ENCODE measurements around the gene MCTP1.

MCTP1 gene

DNA sequence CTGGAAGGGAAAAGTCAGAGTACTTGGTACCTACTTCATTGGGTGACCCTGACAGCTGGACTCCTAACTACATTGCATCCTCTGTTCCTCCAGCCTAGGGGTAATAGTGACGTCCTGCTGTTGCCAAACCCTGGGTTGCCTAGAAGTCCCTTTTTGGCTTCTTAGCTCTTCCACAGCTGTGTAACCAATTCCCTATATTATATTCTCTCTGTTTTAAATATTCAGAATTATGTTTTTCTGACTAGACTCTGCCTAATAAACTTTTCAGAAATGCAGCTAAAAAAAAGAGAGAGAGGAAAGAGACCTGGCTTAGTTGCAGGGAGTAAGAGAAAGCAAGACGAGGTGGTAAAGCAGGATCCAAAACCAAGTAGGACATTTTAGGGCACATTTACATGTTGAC is 28.4 kb downstream of the MCTP1 start:
- no peak for DNase-seq
- Histone ChIP-seq H3K36me3 (ENCODE audit: control insufficient read depth, insufficient read depth, low read length) (no peaks in the 10 kb centered on the region), H3K4me3 (ENCODE audit: insufficient read depth, low read depth, low read length, poor library complexity, severe bottlenecking) (no peak overlapping the region), H3K4me1 (ENCODE audit: control insufficient read depth, insufficient read depth, low read length, poor library complexity, severe bottlenecking) (no peaks in the 10 kb centered on the region), H3K9me3 (ENCODE audit: control insufficient read depth, low read length) (no peaks in the 10 kb centered on the region), H3K27me3 (replicated peaks; ENCODE audit: control insufficient read depth, insufficient read depth, low read length, poor library complexity, severe bottlenecking) (no peaks in the 10 kb centered on the region), H3K27ac (ENCODE audit: insufficient read depth, low read length, poor library complexity, severe bottlenecking) (no peak overlapping the region)

DNA sequence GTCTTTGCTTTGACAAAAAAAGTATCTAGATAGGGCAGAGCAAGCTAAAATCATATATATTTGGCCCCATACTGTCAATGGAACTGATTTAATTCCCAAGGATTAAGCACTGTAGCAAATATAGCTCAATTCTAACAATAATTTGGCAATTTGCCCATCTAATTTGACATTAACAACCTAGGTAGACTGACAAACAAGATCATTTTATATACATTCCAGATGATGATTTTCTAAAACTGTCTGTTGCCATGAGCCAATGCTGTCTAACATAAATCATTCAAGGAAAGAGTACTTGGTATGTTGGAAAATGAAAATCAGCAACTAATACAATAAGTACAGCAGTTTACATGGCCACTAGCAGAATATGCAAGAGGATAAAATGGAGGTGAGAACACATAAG is 32.1 kb downstream of the MCTP1 start:
- Histone ChIP-seq H3K36me3 (ENCODE audit: control insufficient read depth, insufficient read depth, low read length) (no peaks in the 10 kb centered on the region), H3K4me3 (ENCODE audit: insufficient read depth, low read depth, low read length, poor library complexity, severe bottlenecking) (no peak overlapping the region), H3K27me3 (replicated peaks; ENCODE audit: control insufficient read depth, insufficient read depth, low read length, poor library complexity, severe bottlenecking) (no peaks in the 10 kb centered on the region), H3K4me1 (ENCODE audit: control insufficient read depth, insufficient read depth, low read length, poor library complexity, severe bottlenecking) (no peaks in the 10 kb centered on the region), H3K9me3 (ENCODE audit: control insufficient read depth, low read length) (no peaks in the 10 kb centered on the region), H3K27ac (ENCODE audit: insufficient read depth, low read length, poor library complexity, severe bottlenecking) (no peak overlapping the region)
- DNase-seq, result no peak

DNA sequence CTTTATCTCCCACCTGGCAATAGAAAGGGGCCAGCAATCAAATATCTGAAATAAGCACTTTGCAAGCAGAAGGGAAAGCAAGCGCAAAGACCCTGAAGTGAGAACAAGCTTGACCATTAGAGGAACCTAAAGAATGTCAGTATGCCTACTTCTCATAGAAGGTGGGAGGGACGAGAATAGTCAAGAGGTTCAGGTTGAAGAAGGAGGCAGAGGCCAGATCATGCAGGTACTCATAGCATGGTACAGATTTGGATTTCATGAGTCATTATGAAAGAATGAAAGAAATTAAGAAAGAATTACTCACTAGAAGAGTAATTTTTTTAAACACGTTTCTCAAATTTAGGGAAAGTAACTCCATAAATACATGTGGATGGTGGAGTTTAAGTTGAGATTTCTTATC is 33.7 kb downstream of the MCTP1 start:
- H3K9me3 ChIP-seq (ENCODE audit: control insufficient read depth, low read length), result no peaks in the 10 kb centered on the region

DNA sequence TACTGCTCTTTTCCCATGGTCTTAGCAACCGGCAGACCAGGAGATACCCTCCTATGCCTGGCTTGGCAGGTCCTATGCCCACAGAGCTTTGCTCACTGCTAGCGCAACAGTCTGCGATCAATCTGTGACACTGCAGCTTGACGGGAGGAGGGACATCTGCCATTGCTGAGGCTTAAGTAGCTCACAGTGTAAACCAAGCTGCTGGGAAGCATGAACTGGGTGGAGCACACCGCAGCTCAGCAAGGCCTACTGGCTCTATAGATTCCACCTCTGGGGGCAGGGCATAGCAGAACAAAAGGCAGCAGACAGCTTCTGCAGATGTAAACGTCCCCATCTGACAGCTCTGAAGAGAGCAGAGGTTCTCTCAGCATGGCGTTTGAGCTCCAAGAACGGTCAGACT is 40.4 kb downstream of the MCTP1 start:
- H3K4me3 ChIP-seq (ENCODE audit: insufficient read depth, low read depth, low read length, poor library complexity, severe bottlenecking), result no peak overlapping the region

More for the DNA sequence above, 33.7 kb downstream of the MCTP1 start:
- no peaks in the 10 kb centered on the region for H3K27me3 ChIP-seq (replicated peaks; ENCODE audit: control insufficient read depth, insufficient read depth, low read length, poor library complexity, severe bottlenecking)
- H3K36me3 ChIP-seq (ENCODE audit: control insufficient read depth, insufficient read depth, low read length), result no peaks in the 10 kb centered on the region
- no peak overlapping the region for H3K27ac ChIP-seq (ENCODE audit: insufficient read depth, low read length, poor library complexity, severe bottlenecking)
- H3K4me3 ChIP-seq (ENCODE audit: insufficient read depth, low read depth, low read length, poor library complexity, severe bottlenecking), result no peak overlapping the region
- no peaks in the 10 kb centered on the region for H3K4me1 ChIP-seq (ENCODE audit: control insufficient read depth, insufficient read depth, low read length, poor library complexity, severe bottlenecking)
- no peak for DNase-seq

DNA sequence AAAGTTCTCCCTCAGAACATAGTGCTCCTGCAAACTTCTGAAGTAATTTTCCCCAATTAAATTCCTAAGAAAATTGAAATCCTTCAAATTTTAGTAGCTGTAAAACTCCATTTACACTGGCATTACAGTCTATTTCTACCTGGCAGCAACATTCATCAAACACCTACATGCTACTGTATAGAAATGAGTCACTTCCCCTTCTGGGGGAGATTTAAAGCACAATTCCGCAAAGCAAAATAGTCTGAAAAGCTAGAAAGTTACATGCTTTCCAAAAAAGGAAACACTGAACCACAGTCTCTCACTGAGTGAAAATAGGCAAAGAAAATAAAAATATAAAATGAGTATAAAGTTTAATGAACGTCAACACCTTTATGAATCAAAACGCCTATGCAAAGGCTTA is 43.3 kb downstream of the MCTP1 start:
- no peak for DNase-seq
- no peaks in the 10 kb centered on the region for H3K27me3 ChIP-seq (replicated peaks; ENCODE audit: control insufficient read depth, insufficient read depth, low read length, poor library complexity, severe bottlenecking)

More for the DNA sequence above, 40.4 kb downstream of the MCTP1 start:
- H3K27ac ChIP-seq (ENCODE audit: insufficient read depth, low read length, poor library complexity, severe bottlenecking), result no peak overlapping the region
- H3K4me1 ChIP-seq (ENCODE audit: control insufficient read depth, insufficient read depth, low read length, poor library complexity, severe bottlenecking), result no peaks in the 10 kb centered on the region
- H3K27me3 ChIP-seq (replicated peaks; ENCODE audit: control insufficient read depth, insufficient read depth, low read length, poor library complexity, severe bottlenecking), result no peaks in the 10 kb centered on the region
- DNase-seq, result no peak
- H3K36me3 ChIP-seq (ENCODE audit: control insufficient read depth, insufficient read depth, low read length), result no peaks in the 10 kb centered on the region
- H3K9me3 ChIP-seq (ENCODE audit: control insufficient read depth, low read length), result no peaks in the 10 kb centered on the region

DNA sequence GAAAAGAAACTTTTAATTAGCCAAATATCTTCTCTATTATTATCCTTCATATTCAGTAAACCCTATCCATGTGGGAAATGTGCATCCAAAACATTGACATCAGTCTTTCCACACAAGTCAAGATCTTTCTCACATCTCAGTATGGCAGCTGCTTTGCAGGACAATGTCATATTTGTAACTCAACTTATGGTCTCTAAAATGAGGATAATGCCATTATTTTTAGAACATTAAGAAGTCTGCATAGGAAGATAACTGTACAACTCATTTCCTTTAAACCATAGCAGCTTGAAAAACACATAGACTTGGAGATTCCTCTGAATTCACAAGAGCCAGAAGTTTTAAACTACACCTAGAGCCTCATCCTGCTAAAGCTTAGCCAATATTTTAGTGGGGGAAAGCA is 43.7 kb downstream of the MCTP1 start:
- Histone ChIP-seq H3K4me1 (ENCODE audit: control insufficient read depth, insufficient read depth, low read length, poor library complexity, severe bottlenecking) (no peaks in the 10 kb centered on the region), H3K9me3 (ENCODE audit: control insufficient read depth, low read length) (no peaks in the 10 kb centered on the region), H3K27ac (ENCODE audit: insufficient read depth, low read length, poor library complexity, severe bottlenecking) (no peak overlapping the region), H3K27me3 (replicated peaks; ENCODE audit: control insufficient read depth, insufficient read depth, low read length, poor library complexity, severe bottlenecking) (no peaks in the 10 kb centered on the region), H3K36me3 (ENCODE audit: control insufficient read depth, insufficient read depth, low read length) (no peaks in the 10 kb centered on the region), H3K4me3 (ENCODE audit: insufficient read depth, low read depth, low read length, poor library complexity, severe bottlenecking) (no peak overlapping the region)
- DNase-seq, result no peak

More for the DNA sequence above, 43.3 kb downstream of the MCTP1 start:
- Histone ChIP-seq H3K4me3 (ENCODE audit: insufficient read depth, low read depth, low read length, poor library complexity, severe bottlenecking) (no peak overlapping the region), H3K27ac (ENCODE audit: insufficient read depth, low read length, poor library complexity, severe bottlenecking) (no peak overlapping the region), H3K36me3 (ENCODE audit: control insufficient read depth, insufficient read depth, low read length) (no peaks in the 10 kb centered on the region), H3K9me3 (ENCODE audit: control insufficient read depth, low read length) (no peaks in the 10 kb centered on the region), H3K4me1 (ENCODE audit: control insufficient read depth, insufficient read depth, low read length, poor library complexity, severe bottlenecking) (no peaks in the 10 kb centered on the region)

DNA sequence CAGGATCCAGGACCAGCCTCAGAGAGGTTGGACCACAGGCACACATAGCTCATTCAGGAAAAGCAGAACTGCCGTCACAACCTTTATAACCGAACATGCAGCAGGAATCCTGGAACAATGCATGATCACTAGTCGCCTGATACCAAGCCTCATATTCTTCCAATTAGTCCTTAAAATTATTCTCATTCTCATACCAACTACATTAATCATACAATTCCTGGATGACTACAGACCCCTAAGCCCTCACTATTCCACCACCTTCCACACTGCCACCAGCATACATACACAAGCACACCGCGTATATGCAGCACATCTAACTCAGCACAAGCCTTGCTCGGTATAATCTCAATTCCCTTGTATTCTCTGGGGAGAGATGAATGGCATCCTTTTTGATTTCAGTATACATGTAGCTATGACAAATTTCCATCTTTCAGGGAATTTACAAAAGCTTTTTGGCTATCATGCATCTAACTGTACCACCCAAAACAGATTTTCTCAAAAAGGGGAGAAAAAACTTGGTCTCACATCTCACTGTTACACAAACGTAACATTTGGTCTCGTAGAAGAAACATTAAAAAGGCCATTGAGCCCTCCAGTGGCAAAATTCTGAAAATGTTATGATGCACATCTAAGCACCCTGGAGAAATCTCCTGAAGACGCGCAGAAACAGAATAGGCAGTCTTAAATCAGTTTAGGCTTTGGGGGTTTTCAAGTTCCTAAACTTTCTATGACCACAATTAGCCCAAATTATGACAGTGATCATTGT is 46.2 kb downstream of the MCTP1 start:
- no peak for DNase-seq
- H3K27ac ChIP-seq (ENCODE audit: insufficient read depth, low read length, poor library complexity, severe bottlenecking), result no peak overlapping the region
- no peaks in the 10 kb centered on the region for H3K36me3 ChIP-seq (ENCODE audit: control insufficient read depth, insufficient read depth, low read length)
- no peaks in the 10 kb centered on the region for H3K9me3 ChIP-seq (ENCODE audit: control insufficient read depth, low read length)
- no peaks in the 10 kb centered on the region for H3K27me3 ChIP-seq (replicated peaks; ENCODE audit: control insufficient read depth, insufficient read depth, low read length, poor library complexity, severe bottlenecking)
- no peaks in the 10 kb centered on the region for H3K4me1 ChIP-seq (ENCODE audit: control insufficient read depth, insufficient read depth, low read length, poor library complexity, severe bottlenecking)
- no peak overlapping the region for H3K4me3 ChIP-seq (ENCODE audit: insufficient read depth, low read depth, low read length, poor library complexity, severe bottlenecking)

DNA sequence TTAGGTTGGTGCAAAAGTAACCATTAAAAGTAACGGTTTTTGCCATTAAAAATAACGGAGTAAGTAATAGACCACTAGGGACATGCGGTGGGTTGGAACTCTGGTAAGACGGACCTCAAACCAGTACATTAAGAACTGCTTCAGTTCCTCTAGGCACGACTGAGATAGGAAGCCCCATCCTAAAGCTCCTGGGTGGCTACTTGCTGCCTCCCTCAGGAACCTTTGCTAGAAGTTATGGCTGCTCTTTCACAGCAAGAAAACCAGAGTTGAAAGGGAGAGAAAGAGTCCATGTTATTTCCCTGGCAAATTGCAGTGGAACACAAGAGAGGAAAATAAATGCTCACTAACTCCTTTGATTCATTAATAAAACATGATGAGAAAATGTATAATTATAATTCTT is 47.6 kb downstream of the MCTP1 start:
- DNase-seq, result no peak
- no peaks in the 10 kb centered on the region for H3K4me1 ChIP-seq (ENCODE audit: control insufficient read depth, insufficient read depth, low read length, poor library complexity, severe bottlenecking)
- H3K36me3 ChIP-seq (ENCODE audit: control insufficient read depth, insufficient read depth, low read length), result no peaks in the 10 kb centered on the region
- no peaks in the 10 kb centered on the region for H3K27me3 ChIP-seq (replicated peaks; ENCODE audit: control insufficient read depth, insufficient read depth, low read length, poor library complexity, severe bottlenecking)
- H3K27ac ChIP-seq (ENCODE audit: insufficient read depth, low read length, poor library complexity, severe bottlenecking), result no peak overlapping the region
- no peaks in the 10 kb centered on the region for H3K9me3 ChIP-seq (ENCODE audit: control insufficient read depth, low read length)
- H3K4me3 ChIP-seq (ENCODE audit: insufficient read depth, low read depth, low read length, poor library complexity, severe bottlenecking), result no peak overlapping the region

DNA sequence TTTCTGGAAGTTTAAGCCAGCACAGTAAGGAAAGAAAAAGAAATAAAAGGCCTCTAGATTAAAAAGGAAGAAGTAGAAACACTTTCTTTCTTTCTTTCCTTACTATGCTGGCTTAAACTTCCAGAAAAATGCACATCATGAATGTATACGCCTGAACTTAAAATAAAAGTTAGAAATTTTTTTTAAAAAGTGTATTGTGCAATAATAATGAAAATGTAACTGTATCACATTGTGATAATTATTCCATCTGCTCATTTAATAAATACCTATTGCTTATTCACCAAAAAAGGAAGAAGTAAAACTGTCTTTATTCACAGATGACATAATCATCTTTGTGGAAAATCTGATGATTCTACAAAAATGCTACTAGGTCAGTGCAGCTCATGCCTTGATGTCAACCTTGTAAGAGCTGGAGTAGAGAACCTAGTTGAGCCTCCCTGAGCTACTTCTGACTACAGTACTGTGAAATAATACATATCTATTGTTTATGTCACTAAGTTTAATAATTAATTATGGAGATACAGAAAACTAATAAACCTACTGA is 49.4 kb downstream of the MCTP1 start:
- H3K9me3 ChIP-seq (ENCODE audit: control insufficient read depth, low read length), result no peaks in the 10 kb centered on the region
- no peak for DNase-seq

DNA sequence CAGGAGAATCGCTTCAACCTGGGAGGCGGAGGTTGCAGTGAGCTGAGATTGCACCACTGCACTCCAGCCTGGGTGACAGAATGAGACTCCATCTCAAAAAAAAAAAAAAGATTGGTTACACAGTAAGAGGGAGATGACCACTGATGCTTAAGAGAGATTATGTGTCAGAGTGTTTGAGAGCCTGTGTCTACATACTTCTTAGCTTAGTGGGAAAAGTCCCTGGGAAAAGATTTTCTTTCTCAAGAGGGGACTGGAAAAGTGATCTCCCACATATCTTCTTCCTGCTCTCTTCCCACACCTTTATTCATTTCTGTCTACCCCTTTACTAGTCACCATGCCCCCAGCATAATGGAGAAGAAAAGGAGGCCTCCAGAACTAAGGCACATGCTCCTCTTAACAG is 55.2 kb downstream of the MCTP1 start:
- no peak for DNase-seq
- H3K4me3 ChIP-seq (ENCODE audit: insufficient read depth, low read depth, low read length, poor library complexity, severe bottlenecking), result no peak overlapping the region
- no peaks in the 10 kb centered on the region for H3K9me3 ChIP-seq (ENCODE audit: control insufficient read depth, low read length)
- no peaks in the 10 kb centered on the region for H3K27me3 ChIP-seq (replicated peaks; ENCODE audit: control insufficient read depth, insufficient read depth, low read length, poor library complexity, severe bottlenecking)
- H3K36me3 ChIP-seq (ENCODE audit: control insufficient read depth, insufficient read depth, low read length), result no peaks in the 10 kb centered on the region
- H3K4me1 ChIP-seq (ENCODE audit: control insufficient read depth, insufficient read depth, low read length, poor library complexity, severe bottlenecking), result no peaks in the 10 kb centered on the region
- H3K27ac ChIP-seq (ENCODE audit: insufficient read depth, low read length, poor library complexity, severe bottlenecking), result no peak overlapping the region

More for the DNA sequence above, 49.4 kb downstream of the MCTP1 start:
- no peak overlapping the region for H3K27ac ChIP-seq (ENCODE audit: insufficient read depth, low read length, poor library complexity, severe bottlenecking)
- H3K4me3 ChIP-seq (ENCODE audit: insufficient read depth, low read depth, low read length, poor library complexity, severe bottlenecking), result no peak overlapping the region
- no peaks in the 10 kb centered on the region for H3K27me3 ChIP-seq (replicated peaks; ENCODE audit: control insufficient read depth, insufficient read depth, low read length, poor library complexity, severe bottlenecking)
- H3K36me3 ChIP-seq (ENCODE audit: control insufficient read depth, insufficient read depth, low read length), result no peaks in the 10 kb centered on the region
- no peaks in the 10 kb centered on the region for H3K4me1 ChIP-seq (ENCODE audit: control insufficient read depth, insufficient read depth, low read length, poor library complexity, severe bottlenecking)

Measured in effector memory CD4-positive, alpha-beta T cell (primary cell).